WTC11 (cell line): ENCODE measurements around the gene HFM1.

Experiments
- ATF2 ChIP-seq: sonication (generic); formaldehyde crosslinking; IDR thresholded peaks from 2 replicates; pipeline ENCODE4 v1.8.1; 2022; ENCODE audit warnings: low read depth, missing genetic modification reagents, borderline replicate concordance
- ESRRA ChIP-seq: sonication (generic); formaldehyde crosslinking; IDR thresholded peaks from 2 replicates; pipeline ENCODE4 v1.8.1; 2022; ENCODE audit warnings: mild to moderate bottlenecking, missing genetic modification reagents, borderline replicate concordance
- MXD4 ChIP-seq: fragments of 250-450 bp; sonication (Bioruptor Pico); IDR thresholded peaks from 2 replicates; pipeline ENCODE4 v1.8.0; 2021; ENCODE audit warnings: mild to moderate bottlenecking, moderate library complexity, borderline replicate concordance

- TF ChIP-seq ATF2, result no peak
- no peak for TF ChIP-seq MXD4
- no peak for TF ChIP-seq ESRRA (CRISPR knock-in tag)
Observed at GRCh38 chr1:91282695-91283420, 121.8 kb downstream of the HFM1 start.
